ENCODE measurements around the gene RCE1.

Gene RCE1

DNA sequence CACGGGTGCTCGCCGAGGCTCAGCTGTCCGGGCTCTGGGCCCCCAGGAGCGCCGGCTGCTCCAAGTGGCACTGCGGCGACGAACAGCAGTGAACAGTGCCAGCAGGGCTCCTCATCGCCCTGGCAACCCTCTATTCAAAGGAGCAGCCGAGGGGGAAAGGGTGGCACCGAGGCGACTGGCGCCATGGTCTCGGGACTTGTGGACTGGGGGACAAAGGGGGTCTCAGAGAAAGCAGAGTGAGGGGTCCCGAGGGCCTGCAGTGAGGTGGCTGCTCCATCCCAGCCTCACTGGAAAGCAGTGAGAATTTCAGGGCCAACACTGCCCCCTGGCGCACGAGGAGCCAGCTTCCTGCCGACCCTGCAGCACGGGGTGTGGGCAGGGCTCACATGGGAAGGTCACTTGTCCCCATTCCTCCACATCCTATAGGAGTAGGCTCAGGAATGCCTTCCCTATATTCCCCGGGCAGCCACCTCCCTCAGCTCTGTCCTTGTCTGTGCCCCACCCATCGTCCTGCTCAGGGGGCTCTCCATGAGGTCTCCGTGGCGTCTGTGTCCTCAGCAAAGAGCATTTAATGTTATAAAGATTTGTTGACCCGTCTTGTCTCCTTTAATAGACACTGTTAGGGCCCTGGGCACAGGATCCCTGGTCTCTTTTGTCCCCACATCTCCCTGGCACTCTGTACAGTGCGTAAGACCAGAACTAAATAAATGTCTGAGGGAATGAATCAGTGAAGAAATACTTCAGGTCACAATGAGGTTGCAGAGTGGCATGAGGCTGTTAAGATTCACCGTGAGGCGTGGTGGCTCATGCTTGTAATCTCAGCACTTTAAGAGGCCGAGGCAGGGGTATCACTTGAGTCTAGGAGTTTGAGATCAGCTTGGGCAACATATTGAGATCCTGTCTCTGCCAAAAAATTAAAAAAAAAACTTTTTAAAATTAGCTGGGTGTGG, 40.0 kb downstream of the RCE1 start:
- TF ChIP-seq, protein P1, sequence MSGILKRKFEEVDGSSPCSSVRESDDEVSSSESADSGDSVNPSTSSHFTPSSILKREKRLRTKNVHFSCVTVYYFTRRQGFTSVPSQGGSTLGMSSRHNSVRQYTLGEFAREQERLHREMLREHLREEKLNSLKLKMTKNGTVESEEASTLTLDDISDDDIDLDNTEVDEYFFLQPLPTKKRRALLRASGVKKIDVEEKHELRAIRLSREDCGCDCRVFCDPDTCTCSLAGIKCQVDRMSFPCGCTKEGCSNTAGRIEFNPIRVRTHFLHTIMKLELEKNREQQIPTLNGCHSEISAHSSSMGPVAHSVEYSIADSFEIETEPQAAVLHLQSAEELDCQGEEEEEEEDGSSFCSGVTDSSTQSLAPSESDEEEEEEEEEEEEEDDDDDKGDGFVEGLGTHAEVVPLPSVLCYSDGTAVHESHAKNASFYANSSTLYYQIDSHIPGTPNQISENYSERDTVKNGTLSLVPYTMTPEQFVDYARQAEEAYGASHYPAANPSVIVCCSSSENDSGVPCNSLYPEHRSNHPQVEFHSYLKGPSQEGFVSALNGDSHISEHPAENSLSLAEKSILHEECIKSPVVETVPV (CRISPR knock-in tag; IDR thresholded peaks at IDR 0.05) = no peak
- TF ChIP-seq BACH2 (CRISPR knock-in tag; IDR thresholded peaks at IDR 0.05; ENCODE audit: borderline replicate concordance) (no peak), TSHZ2 (CRISPR knock-in tag; IDR thresholded peaks at IDR 0.05) (no peak), ZNF70 (CRISPR knock-in tag; IDR thresholded peaks at IDR 0.05) (no peak), GLIS3 (CRISPR knock-in tag; IDR thresholded peaks at IDR 0.05) (no peak), TOX (CRISPR knock-in tag; IDR thresholded peaks at IDR 0.05; ENCODE audit: borderline replicate concordance) (no peak), TCF4 (CRISPR knock-in tag; IDR thresholded peaks at IDR 0.05; ENCODE audit: borderline replicate concordance) (no peak), ISL1 (CRISPR knock-in tag; IDR thresholded peaks at IDR 0.05) (no peak), ZNF8 (CRISPR knock-in tag; IDR thresholded peaks at IDR 0.05) (no peak), OSR1 (CRISPR knock-in tag; IDR thresholded peaks at IDR 0.05) (no peak), ZC3H10 (CRISPR knock-in tag; IDR thresholded peaks at IDR 0.05) (no peak), PPARA (CRISPR knock-in tag; IDR thresholded peaks at IDR 0.05; ENCODE audit: borderline replicate concordance) (no peak), CSDC2 (CRISPR knock-in tag; IDR thresholded peaks at IDR 0.05) (no peak), ZFP3 (CRISPR knock-in tag; IDR thresholded peaks at IDR 0.05) (no peak)
- TF ChIP-seq, protein P2, sequence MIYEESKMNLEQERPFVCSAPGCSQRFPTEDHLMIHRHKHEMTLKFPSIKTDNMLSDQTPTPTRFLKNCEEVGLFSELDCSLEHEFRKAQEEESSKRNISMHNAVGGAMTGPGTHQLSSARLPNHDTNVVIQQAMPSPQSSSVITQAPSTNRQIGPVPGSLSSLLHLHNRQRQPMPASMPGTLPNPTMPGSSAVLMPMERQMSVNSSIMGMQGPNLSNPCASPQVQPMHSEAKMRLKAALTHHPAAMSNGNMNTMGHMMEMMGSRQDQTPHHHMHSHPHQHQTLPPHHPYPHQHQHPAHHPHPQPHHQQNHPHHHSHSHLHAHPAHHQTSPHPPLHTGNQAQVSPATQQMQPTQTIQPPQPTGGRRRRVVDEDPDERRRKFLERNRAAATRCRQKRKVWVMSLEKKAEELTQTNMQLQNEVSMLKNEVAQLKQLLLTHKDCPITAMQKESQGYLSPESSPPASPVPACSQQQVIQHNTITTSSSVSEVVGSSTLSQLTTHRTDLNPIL (CRISPR knock-in tag; IDR thresholded peaks at IDR 0.05; ENCODE audit: low read depth) = no peak
- TF ChIP-seq, protein P3, sequence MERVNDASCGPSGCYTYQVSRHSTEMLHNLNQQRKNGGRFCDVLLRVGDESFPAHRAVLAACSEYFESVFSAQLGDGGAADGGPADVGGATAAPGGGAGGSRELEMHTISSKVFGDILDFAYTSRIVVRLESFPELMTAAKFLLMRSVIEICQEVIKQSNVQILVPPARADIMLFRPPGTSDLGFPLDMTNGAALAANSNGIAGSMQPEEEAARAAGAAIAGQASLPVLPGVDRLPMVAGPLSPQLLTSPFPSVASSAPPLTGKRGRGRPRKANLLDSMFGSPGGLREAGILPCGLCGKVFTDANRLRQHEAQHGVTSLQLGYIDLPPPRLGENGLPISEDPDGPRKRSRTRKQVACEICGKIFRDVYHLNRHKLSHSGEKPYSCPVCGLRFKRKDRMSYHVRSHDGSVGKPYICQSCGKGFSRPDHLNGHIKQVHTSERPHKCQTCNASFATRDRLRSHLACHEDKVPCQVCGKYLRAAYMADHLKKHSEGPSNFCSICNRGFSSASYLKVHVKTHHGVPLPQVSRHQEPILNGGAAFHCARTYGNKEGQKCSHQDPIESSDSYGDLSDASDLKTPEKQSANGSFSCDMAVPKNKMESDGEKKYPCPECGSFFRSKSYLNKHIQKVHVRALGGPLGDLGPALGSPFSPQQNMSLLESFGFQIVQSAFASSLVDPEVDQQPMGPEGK (CRISPR knock-in tag; IDR thresholded peaks at IDR 0.05; ENCODE audit: borderline replicate concordance) = no peak
- ATAC-seq = peak; percentile 90

- no peak for TF ChIP-seq BACH2 (CRISPR knock-in tag; IDR thresholded peaks at IDR 0.05; ENCODE audit: borderline replicate concordance)
- no peak for TF ChIP-seq ESRRG (CRISPR knock-in tag; IDR thresholded peaks at IDR 0.05)
- no peak for TF ChIP-seq TSHZ2 (CRISPR knock-in tag; IDR thresholded peaks at IDR 0.05)
- TF ChIP-seq PPARA (CRISPR knock-in tag; IDR thresholded peaks at IDR 0.05; ENCODE audit: borderline replicate concordance) = no peak
- no peak for TF ChIP-seq ISL1 (CRISPR knock-in tag; IDR thresholded peaks at IDR 0.05)
- TF ChIP-seq, protein P4, sequence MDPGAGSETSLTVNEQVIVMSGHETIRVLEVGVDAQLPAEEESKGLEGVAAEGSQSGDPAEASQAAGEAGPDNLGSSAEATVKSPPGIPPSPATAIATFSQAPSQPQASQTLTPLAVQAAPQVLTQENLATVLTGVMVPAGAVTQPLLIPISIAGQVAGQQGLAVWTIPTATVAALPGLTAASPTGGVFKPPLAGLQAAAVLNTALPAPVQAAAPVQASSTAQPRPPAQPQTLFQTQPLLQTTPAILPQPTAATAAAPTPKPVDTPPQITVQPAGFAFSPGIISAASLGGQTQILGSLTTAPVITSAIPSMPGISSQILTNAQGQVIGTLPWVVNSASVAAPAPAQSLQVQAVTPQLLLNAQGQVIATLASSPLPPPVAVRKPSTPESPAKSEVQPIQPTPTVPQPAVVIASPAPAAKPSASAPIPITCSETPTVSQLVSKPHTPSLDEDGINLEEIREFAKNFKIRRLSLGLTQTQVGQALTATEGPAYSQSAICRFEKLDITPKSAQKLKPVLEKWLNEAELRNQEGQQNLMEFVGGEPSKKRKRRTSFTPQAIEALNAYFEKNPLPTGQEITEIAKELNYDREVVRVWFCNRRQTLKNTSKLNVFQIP (CRISPR knock-in tag; IDR thresholded peaks at IDR 0.05; ENCODE audit: borderline replicate concordance, low read depth) = no peak
- no peak for TF ChIP-seq ZFP3 (CRISPR knock-in tag; IDR thresholded peaks at IDR 0.05)
- no peak for TF ChIP-seq ZNF8 (CRISPR knock-in tag; IDR thresholded peaks at IDR 0.05)
- no peak for TF ChIP-seq ZNF70 (CRISPR knock-in tag; IDR thresholded peaks at IDR 0.05)
- no peak for TF ChIP-seq ZC3H10 (CRISPR knock-in tag; IDR thresholded peaks at IDR 0.05)
- no peak for TF ChIP-seq RARB (CRISPR knock-in tag; IDR thresholded peaks at IDR 0.05)
- no peak for ATAC-seq
These were observed 41.2 kb downstream of the RCE1 start for GRCh38 chr11:66884443-66884842.

Measured in SK-N-SH treated with all-trans-retinoic acid at 6 μM for 48 hours (cell line).